Measurements from ENCODE around the gene ARHGEF19.
"Not testable (repeated sequence)": the region's sequence is repeated elsewhere in the genome, so short reads cannot be mapped to it uniquely, and the experiment has no call there.

The ARHGEF19 gene

GRCh38 chr1:16219968-16220500 lies 7.6 kb upstream of the ARHGEF19 start:
- Mint-ChIP-seq H3K27me3 (peaks cover 9% of the 10 kb centered on the region), H3K4me1 (peaks cover 15% of the 10 kb centered on the region), H3K36me3 (ENCODE audit: low read depth) (no peaks in the 10 kb centered on the region), H3K27ac (no peak overlapping the region), H3K4me3 (no peak overlapping the region), H3K9me3 (no peaks in the 10 kb centered on the region)
- no peak for DNase-seq
- no peak for ATAC-seq

GRCh38 chr1:16218674-16219071 lies 6.2 kb upstream of the ARHGEF19 start:
- DNase-seq (no peak), ATAC-seq (no peak)
- Mint-ChIP-seq H3K27ac (no peak overlapping the region), H3K9me3 (no peaks in the 10 kb centered on the region), H3K36me3 (ENCODE audit: low read depth) (no peaks in the 10 kb centered on the region), H3K4me3 (no peak overlapping the region), H3K4me1 (peaks cover 15% of the 10 kb centered on the region), H3K27me3 (peaks cover 4% of the 10 kb centered on the region)

- H3K27ac Mint-ChIP-seq = no peak overlapping the region
- no peak for ATAC-seq
Measured at GRCh38 chr1:16218014-16218673, 5.7 kb upstream of the ARHGEF19 start.

GRCh38 chr1:16217061-16217785 lies 4.8 kb upstream of the ARHGEF19 start:
- Mint-ChIP-seq H3K27ac (no peak overlapping the region), H3K4me1 (peaks cover 15% of the 10 kb centered on the region), H3K4me3 (peak overlapping the region; percentile 79), H3K9me3 (no peaks in the 10 kb centered on the region), H3K27me3 (peaks cover 4% of the 10 kb centered on the region), H3K36me3 (ENCODE audit: low read depth) (no peaks in the 10 kb centered on the region)
- DNase-seq = peak; percentile 95
- ATAC-seq = peak; percentile 97

More at GRCh38 chr1:16218014-16218673, 5.7 kb upstream of the ARHGEF19 start:
- Mint-ChIP-seq H3K4me1 (peaks cover 15% of the 10 kb centered on the region), H3K36me3 (ENCODE audit: low read depth) (no peaks in the 10 kb centered on the region), H3K4me3 (no peak overlapping the region), H3K9me3 (no peaks in the 10 kb centered on the region), H3K27me3 (peaks cover 4% of the 10 kb centered on the region)
- no peak for DNase-seq

GRCh38 chr1:16215882-16216753 lies 3.7 kb upstream of the ARHGEF19 start:
- Mint-ChIP-seq H3K36me3 (ENCODE audit: low read depth) (no peaks in the 10 kb centered on the region), H3K27me3 (no peaks in the 10 kb centered on the region), H3K27ac (no peak overlapping the region), H3K4me3 (peak overlapping the region; percentile 79), H3K9me3 (no peaks in the 10 kb centered on the region), H3K4me1 (peaks cover 15% of the 10 kb centered on the region)
- ATAC-seq = peak; percentile 44
- peak; percentile 75 for DNase-seq

GRCh38 chr1:16215240-16215639 lies 2.8 kb upstream of the ARHGEF19 start:
- peaks cover 15% of the 10 kb centered on the region for H3K4me1 Mint-ChIP-seq
- not testable (repeated sequence) for H3K9me3 Mint-ChIP-seq; DNase-seq; H3K27ac Mint-ChIP-seq; H3K4me3 Mint-ChIP-seq; ATAC-seq; H3K27me3 Mint-ChIP-seq; H3K36me3 Mint-ChIP-seq (ENCODE audit: low read depth)

GRCh38 chr1:16213544-16213943 lies 1.1 kb upstream of the ARHGEF19 start:
- H3K27ac Mint-ChIP-seq; ATAC-seq; H3K4me3 Mint-ChIP-seq; DNase-seq; H3K36me3 Mint-ChIP-seq (ENCODE audit: low read depth); H3K27me3 Mint-ChIP-seq; H3K9me3 Mint-ChIP-seq: not testable (repeated sequence)
- peaks cover 15% of the 10 kb centered on the region for H3K4me1 Mint-ChIP-seq

GRCh38 chr1:16213013-16213412 lies 561 bp upstream of the ARHGEF19 start:
- H3K27me3 Mint-ChIP-seq = no peaks in the 10 kb centered on the region
- ATAC-seq = no peak
- DNase-seq = no peak
- no peaks in the 10 kb centered on the region for H3K9me3 Mint-ChIP-seq
- no peaks in the 10 kb centered on the region for H3K36me3 Mint-ChIP-seq (ENCODE audit: low read depth)
- peaks cover 15% of the 10 kb centered on the region for H3K4me1 Mint-ChIP-seq
- H3K27ac Mint-ChIP-seq = no peak overlapping the region
- no peak overlapping the region for H3K4me3 Mint-ChIP-seq

GRCh38 chr1:16211824-16212223 lies 628 bp downstream of the ARHGEF19 start:
- no peaks in the 10 kb centered on the region for H3K9me3 Mint-ChIP-seq
- no peak overlapping the region for H3K4me3 Mint-ChIP-seq
- no peaks in the 10 kb centered on the region for H3K27me3 Mint-ChIP-seq
- ATAC-seq = no peak
- peaks cover 12% of the 10 kb centered on the region for H3K4me1 Mint-ChIP-seq
- H3K27ac Mint-ChIP-seq = no peak overlapping the region
- no peak for DNase-seq
- no peaks in the 10 kb centered on the region for H3K36me3 Mint-ChIP-seq (ENCODE audit: low read depth)

- ATAC-seq = no peak
- Mint-ChIP-seq H3K9me3 (no peaks in the 10 kb centered on the region), H3K27ac (no peak overlapping the region), H3K27me3 (no peaks in the 10 kb centered on the region), H3K4me1 (peaks cover 7% of the 10 kb centered on the region), H3K4me3 (no peak overlapping the region), H3K36me3 (ENCODE audit: low read depth) (no peaks in the 10 kb centered on the region)
- DNase-seq = no peak
Measured at GRCh38 chr1:16210581-16210980, 1.9 kb downstream of the ARHGEF19 start.

- Mint-ChIP-seq H3K9me3 (no peaks in the 10 kb centered on the region), H3K27ac (no peak overlapping the region), H3K4me3 (no peak overlapping the region), H3K4me1 (peaks cover 7% of the 10 kb centered on the region), H3K27me3 (no peaks in the 10 kb centered on the region), H3K36me3 (ENCODE audit: low read depth) (no peaks in the 10 kb centered on the region)
- ATAC-seq (no peak), DNase-seq (no peak)
Measured at GRCh38 chr1:16209847-16210407, 2.5 kb downstream of the ARHGEF19 start.

- DNase-seq = no peak
- Mint-ChIP-seq H3K9me3 (no peaks in the 10 kb centered on the region), H3K4me3 (no peak overlapping the region), H3K27me3 (no peaks in the 10 kb centered on the region), H3K36me3 (ENCODE audit: low read depth) (no peaks in the 10 kb centered on the region), H3K4me1 (peaks cover 9% of the 10 kb centered on the region), H3K27ac (peak overlapping the region; percentile 39)
- ATAC-seq = no peak
Measured at GRCh38 chr1:16209132-16209846, 3.2 kb downstream of the ARHGEF19 start.

GRCh38 chr1:16208270-16208987 lies 4.0 kb downstream of the ARHGEF19 start:
- Mint-ChIP-seq H3K36me3 (ENCODE audit: low read depth) (no peaks in the 10 kb centered on the region), H3K9me3 (no peaks in the 10 kb centered on the region), H3K4me1 (peaks cover 9% of the 10 kb centered on the region), H3K27me3 (no peaks in the 10 kb centered on the region), H3K27ac (no peak overlapping the region), H3K4me3 (no peak overlapping the region)
- no peak for DNase-seq
- ATAC-seq = no peak
